HG03108 (cell line): ENCODE data around the gene OR4A5.
"Not testable (repeated sequence)": the region's sequence is repeated elsewhere in the genome, so short reads cannot be mapped to it uniquely, and the experiment has no call there.

Experiments
- ATAC-seq: cut with Tn5 transposase; IDR thresholded peaks from one replicate; pipeline ENCODE4 v1.9.1; 2021; ENCODE audit warnings: moderate library complexity; ENCODE audit not compliant: unreplicated experiment

OR4A5 gene, protein sequence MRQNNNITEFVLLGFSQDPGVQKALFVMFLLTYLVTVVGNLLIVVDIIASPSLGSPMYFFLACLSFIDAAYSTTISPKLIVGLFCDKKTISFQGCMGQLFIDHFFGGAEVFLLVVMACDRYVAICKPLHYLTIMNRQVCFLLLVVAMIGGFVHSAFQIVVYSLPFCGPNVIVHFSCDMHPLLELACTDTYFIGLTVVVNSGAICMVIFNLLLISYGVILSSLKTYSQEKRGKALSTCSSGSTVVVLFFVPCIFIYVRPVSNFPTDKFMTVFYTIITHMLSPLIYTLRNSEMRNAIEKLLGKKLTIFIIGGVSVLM

DNA sequence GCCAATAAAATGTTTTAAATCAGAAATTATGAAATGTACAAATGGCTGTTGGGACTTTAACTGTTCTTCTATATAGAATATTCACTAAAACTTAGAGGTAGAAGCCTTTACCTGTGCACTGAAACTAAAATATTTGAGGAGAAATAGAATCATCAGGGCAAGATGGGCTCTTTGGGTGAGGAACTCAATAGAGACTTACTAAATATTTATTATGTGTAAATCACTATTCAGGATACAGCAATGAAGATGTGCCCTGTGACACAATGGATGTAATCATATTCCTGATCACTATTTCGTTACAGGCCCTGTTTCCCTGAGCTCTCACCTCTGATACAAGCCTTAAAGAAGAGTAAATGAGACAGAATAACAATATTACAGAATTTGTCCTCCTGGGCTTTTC lies at the start of gene OR4A5:
TSS of gene OR4A5 (plus strand) at position 301 of the 400 bp plus-strand sequence. CDS start at position 354, 53 bp downstream.
- ATAC-seq: not testable (repeated sequence)

DNA sequence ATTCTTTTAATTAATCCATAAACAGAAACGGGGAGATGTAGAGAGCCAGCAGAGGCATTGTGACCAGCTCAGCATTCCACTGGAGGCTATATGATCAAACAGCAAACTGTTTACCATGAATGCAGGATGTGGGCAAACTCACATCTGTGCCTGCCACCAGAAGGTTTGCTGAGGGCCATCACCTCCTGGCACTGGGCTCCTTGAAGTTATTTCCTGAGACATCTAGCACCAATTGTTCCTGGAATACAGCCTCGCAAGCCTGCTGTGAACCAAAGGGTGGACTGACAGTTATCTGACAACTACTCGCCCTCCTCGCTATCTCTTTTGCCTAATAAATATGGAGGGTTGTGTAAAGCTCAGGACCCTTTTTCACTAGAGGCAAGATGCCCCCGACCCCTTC lies 13.5 kb downstream of the OR4A5 start:
- not testable (repeated sequence) for ATAC-seq
